Peyer's patch (tissue), 4 donors: ENCODE measurements around the gene TMED7.

Experiments
- POLR2A ChIP-seq, 2 donors: fragments of 450-650 bp; IDR thresholded peaks; one replicate each; pipeline ENCODE4 v1.5.1; 2017; ENCODE audit warnings: antibody characterized with exemption in 2 of 2, mild to moderate bottlenecking in 2 of 2, moderate library complexity in 2 of 2
- TF ChIP-seq, protein P1 (sequence below), 6 experiments: fragments of 450-650 bp in 4 of 6; fragments of 200-600 bp in 2 of 6; sonication (generic) in 1 of 6; IDR thresholded peaks; one replicate each; pipeline ENCODE4 v1.5.1; 2017 to 2019; ENCODE audit warnings: antibody characterized with exemption in 6 of 6, mild to moderate bottlenecking in 3 of 6, moderate library complexity in 1 of 6

DNA sequence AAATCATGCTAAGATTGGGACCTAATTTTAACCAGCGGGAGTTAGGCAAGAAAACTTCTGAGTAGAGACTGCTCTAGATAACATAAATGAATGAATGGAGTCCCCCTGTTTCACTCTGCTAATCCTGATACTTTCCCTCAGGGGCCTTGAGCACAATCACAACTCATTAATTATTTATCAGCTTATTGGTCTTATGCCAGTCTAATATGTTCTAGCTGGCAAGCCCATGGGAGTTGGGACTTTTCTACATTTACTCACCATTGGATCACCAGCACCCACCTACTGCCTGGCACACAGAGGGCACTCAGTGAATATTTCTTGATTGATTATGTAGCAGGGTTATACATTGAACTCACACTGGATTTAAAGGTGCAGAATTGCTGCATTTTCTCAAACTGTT lies 13.5 kb upstream of the TMED7 start:
- TF ChIP-seq, protein P1, sequence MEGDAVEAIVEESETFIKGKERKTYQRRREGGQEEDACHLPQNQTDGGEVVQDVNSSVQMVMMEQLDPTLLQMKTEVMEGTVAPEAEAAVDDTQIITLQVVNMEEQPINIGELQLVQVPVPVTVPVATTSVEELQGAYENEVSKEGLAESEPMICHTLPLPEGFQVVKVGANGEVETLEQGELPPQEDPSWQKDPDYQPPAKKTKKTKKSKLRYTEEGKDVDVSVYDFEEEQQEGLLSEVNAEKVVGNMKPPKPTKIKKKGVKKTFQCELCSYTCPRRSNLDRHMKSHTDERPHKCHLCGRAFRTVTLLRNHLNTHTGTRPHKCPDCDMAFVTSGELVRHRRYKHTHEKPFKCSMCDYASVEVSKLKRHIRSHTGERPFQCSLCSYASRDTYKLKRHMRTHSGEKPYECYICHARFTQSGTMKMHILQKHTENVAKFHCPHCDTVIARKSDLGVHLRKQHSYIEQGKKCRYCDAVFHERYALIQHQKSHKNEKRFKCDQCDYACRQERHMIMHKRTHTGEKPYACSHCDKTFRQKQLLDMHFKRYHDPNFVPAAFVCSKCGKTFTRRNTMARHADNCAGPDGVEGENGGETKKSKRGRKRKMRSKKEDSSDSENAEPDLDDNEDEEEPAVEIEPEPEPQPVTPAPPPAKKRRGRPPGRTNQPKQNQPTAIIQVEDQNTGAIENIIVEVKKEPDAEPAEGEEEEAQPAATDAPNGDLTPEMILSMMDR (IDR thresholded peaks at IDR 0.05), result no peak
- TF ChIP-seq POLR2A (IDR thresholded peaks at IDR 0.05), result no peak
